BLaER1 treated with 17β-estradiol and CSF1 and Interleukin-3, amounts not matched to agents 10 nM and 100 nM (cell line): ENCODE results near the gene RECK.
A peak's percentile ranks its signal among the peaks of the same experiment; 100 is the strongest.
"Not testable (repeated sequence)": the region's sequence is repeated elsewhere in the genome, so short reads cannot be mapped to it uniquely, and the experiment has no call there.

ENCODE experiments used
- H3K27ac ChIP-seq, 11 experiments: shearing (Covaris generic); formaldehyde crosslinking; 2 replicates each; pipeline ENCODE4 v1.8.1; 2022
- H3K27me3 ChIP-seq, 11 experiments: shearing (Covaris generic); formaldehyde crosslinking; 2 replicates each; pipeline ENCODE4 v1.8.1; 2022
- H3K36me3 ChIP-seq, 11 experiments: shearing (Covaris generic); formaldehyde crosslinking; 2 replicates each; pipeline ENCODE4 v1.8.1; 2022
- H3K4me1 ChIP-seq, 10 experiments: shearing (Covaris generic); formaldehyde crosslinking; 2 replicates each; pipeline ENCODE4 v1.8.1; 2022
- H3K4me2 ChIP-seq, 11 experiments: shearing (Covaris generic); formaldehyde crosslinking; 2 replicates each; pipeline ENCODE4 v1.8.1; 2022
- H3K4me3 ChIP-seq, 10 experiments: shearing (Covaris generic); formaldehyde crosslinking; 2 replicates each; pipeline ENCODE4 v1.8.1; 2022
- H3K9ac ChIP-seq, 11 experiments: shearing (Covaris generic); formaldehyde crosslinking; 2 replicates each; pipeline ENCODE4 v1.8.1; 2022
- H3K9me3 ChIP-seq, 11 experiments: shearing (Covaris generic); formaldehyde crosslinking; replicated peaks in 1 of 11; 2 replicates each; pipeline ENCODE4 v1.8.1; 2022
- H4K20me1 ChIP-seq, 11 experiments: shearing (Covaris generic); formaldehyde crosslinking; 2 replicates each; pipeline ENCODE4 v1.8.1; 2022
- Cebpa-rat ChIP-seq, 11 experiments: shearing (Covaris generic); IDR thresholded peaks; 2 replicates each; pipeline ENCODE4 v1.8.1; 2022

The RECK gene

GRCh38 chr9:36086442-36086841 lies 49.7 kb downstream of the RECK start:
- TF ChIP-seq Cebpa-rat (IDR thresholded peaks at IDR 0.05): no peak
- Histone ChIP-seq H3K4me2 (no peak overlapping the region), H3K27me3 (no peaks in the 10 kb centered on the region), H3K36me3 (peaks cover 40 to 84% (median 67%) of the 10 kb centered on the region in 11 experiments), H3K9ac (no peak overlapping the region), H3K4me3 (no peak overlapping the region), H3K27ac (no peak overlapping the region), H3K9me3 (peaks cover 13 to 25% (median 19%) of the 10 kb centered on the region in 11 experiments), H4K20me1 (no peaks in the 10 kb centered on the region), H3K4me1 (peaks cover 0 to 5% (median 0%) of the 10 kb centered on the region in 10 experiments; a peak in 5 of 20 replicates)

GRCh38 chr9:36087054-36087453 lies 50.3 kb downstream of the RECK start:
- H3K9ac ChIP-seq, H3K4me2 ChIP-seq, H3K27ac ChIP-seq, H4K20me1 ChIP-seq, H3K4me3 ChIP-seq, H3K27me3 ChIP-seq: not testable (repeated sequence)
- Histone ChIP-seq H3K4me1 (peaks cover 0 to 11% (median 0%) of the 10 kb centered on the region in 10 experiments; a peak in 7 of 20 replicates), H3K36me3 (peaks cover 40 to 84% (median 67%) of the 10 kb centered on the region in 11 experiments), H3K9me3 (peaks cover 13 to 25% (median 19%) of the 10 kb centered on the region in 11 experiments)

- Histone ChIP-seq H3K9ac (no peak overlapping the region), H3K27ac (no peak overlapping the region), H4K20me1 (no peaks in the 10 kb centered on the region), H3K4me1 (peaks cover 0 to 18% (median 2%) of the 10 kb centered on the region in 10 experiments; a peak in 10 of 20 replicates), H3K4me2 (no peak overlapping the region), H3K36me3 (peaks cover 40 to 84% (median 63%) of the 10 kb centered on the region in 11 experiments), H3K4me3 (no peak overlapping the region), H3K9me3 (peaks cover 13 to 25% (median 19%) of the 10 kb centered on the region in 11 experiments), H3K27me3 (no peaks in the 10 kb centered on the region)
- TF ChIP-seq Cebpa-rat (IDR thresholded peaks at IDR 0.05): no peak
These were observed 51.3 kb downstream of the RECK start for GRCh38 chr9:36088020-36088419.

GRCh38 chr9:36091026-36091953 lies 54.6 kb downstream of the RECK start:
- Histone ChIP-seq H3K4me2 (peak overlapping the region in 2 of 11 experiments; percentile 1 to 38; a peak in 3 of 22 replicates), H3K36me3 (peaks cover 9 to 71% (median 37%) of the 10 kb centered on the region in 11 experiments), H4K20me1 (no peaks in the 10 kb centered on the region), H3K4me3 (no peak overlapping the region), H3K27me3 (no peaks in the 10 kb centered on the region), H3K9me3 (peaks cover 5 to 9% (median 8%) of the 10 kb centered on the region in 11 experiments), H3K9ac (no peak overlapping the region), H3K4me1 (peaks cover 0 to 20% (median 2%) of the 10 kb centered on the region in 10 experiments; a peak in 10 of 20 replicates), H3K27ac (no peak overlapping the region)
- no peak for TF ChIP-seq Cebpa-rat (IDR thresholded peaks at IDR 0.05)

GRCh38 chr9:36092014-36092413 lies 55.3 kb downstream of the RECK start:
- Histone ChIP-seq H3K36me3 (peaks cover 2 to 68% (median 32%) of the 10 kb centered on the region in 11 experiments), H3K27ac (peak overlapping the region in 4 of 11 experiments; percentile 1 to 36 (median 26); a peak in 6 of 22 replicates), H3K4me1 (peaks cover 0 to 20% (median 2%) of the 10 kb centered on the region in 10 experiments; a peak in 10 of 20 replicates), H3K4me3 (no peak overlapping the region), H4K20me1 (no peaks in the 10 kb centered on the region), H3K27me3 (no peaks in the 10 kb centered on the region), H3K9me3 (peaks cover 0 to 2% (median 1%) of the 10 kb centered on the region in 11 experiments; a peak in 19 of 22 replicates), H3K9ac (no peak overlapping the region), H3K4me2 (peak overlapping the region in 3 of 11 experiments; percentile 1 to 38 (median 37); a peak in 6 of 22 replicates)
- TF ChIP-seq Cebpa-rat (IDR thresholded peaks at IDR 0.05): no peak

- Histone ChIP-seq H3K4me3 (no peak overlapping the region), H3K9me3 (no peaks in the 10 kb centered on the region), H3K9ac (peak overlapping the region in 1 of 11 experiments; percentile 4; a peak in 1 of 22 replicates), H3K27ac (peak overlapping the region in 5 of 11 experiments; percentile 1 to 36 (median 31); a peak in 9 of 22 replicates), H3K27me3 (no peaks in the 10 kb centered on the region), H3K36me3 (peaks cover 0 to 69% (median 26%) of the 10 kb centered on the region in 11 experiments; a peak in 15 of 22 replicates), H3K4me1 (peaks cover 0 to 20% (median 2%) of the 10 kb centered on the region in 10 experiments; a peak in 10 of 20 replicates), H4K20me1 (no peaks in the 10 kb centered on the region), H3K4me2 (peak overlapping the region in 4 of 11 experiments; percentile 1 to 41 (median 38); a peak in 8 of 22 replicates)
- TF ChIP-seq Cebpa-rat (IDR thresholded peaks at IDR 0.05): no peak
These were observed 55.9 kb downstream of the RECK start for GRCh38 chr9:36092509-36093215.

GRCh38 chr9:36093384-36093783 lies 56.7 kb downstream of the RECK start:
- Histone ChIP-seq H3K4me2 (no peak overlapping the region), H3K36me3 (peaks cover 0 to 68% (median 19%) of the 10 kb centered on the region in 11 experiments; a peak in 13 of 22 replicates), H3K9ac (no peak overlapping the region), H3K4me3 (no peak overlapping the region), H3K9me3 (no peaks in the 10 kb centered on the region), H4K20me1 (no peaks in the 10 kb centered on the region), H3K27me3 (no peaks in the 10 kb centered on the region), H3K27ac (no peak overlapping the region), H3K4me1 (peaks cover 0 to 20% (median 2%) of the 10 kb centered on the region in 10 experiments; a peak in 10 of 20 replicates)
- no peak for TF ChIP-seq Cebpa-rat (IDR thresholded peaks at IDR 0.05)

GRCh38 chr9:36099718-36100117 lies 63.0 kb downstream of the RECK start:
- peaks cover 0 to 8% (median 0%) of the 10 kb centered on the region in 10 experiments; a peak in 1 of 20 replicates for H3K4me1 ChIP-seq
- peaks cover 0 to 75% (median 8%) of the 10 kb centered on the region in 11 experiments; a peak in 16 of 22 replicates for H3K36me3 ChIP-seq
- H3K27ac ChIP-seq: no peak overlapping the region
- H4K20me1 ChIP-seq: no peaks in the 10 kb centered on the region
- no peaks in the 10 kb centered on the region for H3K27me3 ChIP-seq
- no peak overlapping the region for H3K9ac ChIP-seq
- no peaks in the 10 kb centered on the region for H3K9me3 ChIP-seq
- H3K4me3 ChIP-seq: no peak overlapping the region
- no peak for TF ChIP-seq Cebpa-rat (IDR thresholded peaks at IDR 0.05)
- H3K4me2 ChIP-seq: no peak overlapping the region
